Measurements from ENCODE around the gene NHLRC4.

Gene NHLRC4

GRCh38 chr16:552171-552570 is 14.6 kb upstream of the NHLRC4 start:
- in situ Hi-C loops (cut with MboI; ENCODE audit: low sequenced_read_pairs) = no loop called here

- in situ Hi-C loops (cut with MboI; ENCODE audit: low sequenced_read_pairs) = no loop called here
Measured at GRCh38 chr16:553601-554296, 13.1 kb upstream of the NHLRC4 start.

GRCh38 chr16:554297-554621 is 12.5 kb upstream of the NHLRC4 start:
- in situ Hi-C loops (cut with MboI; ENCODE audit: low sequenced_read_pairs) = no loop called here

GRCh38 chr16:554640-555365 is 12.0 kb upstream of the NHLRC4 start:
- in situ Hi-C loops (cut with MboI; ENCODE audit: low sequenced_read_pairs) = no loop called here

GRCh38 chr16:555528-556473 is 11.0 kb upstream of the NHLRC4 start:
- in situ Hi-C loops (cut with MboI; ENCODE audit: low sequenced_read_pairs) = no loop called here

DNA sequence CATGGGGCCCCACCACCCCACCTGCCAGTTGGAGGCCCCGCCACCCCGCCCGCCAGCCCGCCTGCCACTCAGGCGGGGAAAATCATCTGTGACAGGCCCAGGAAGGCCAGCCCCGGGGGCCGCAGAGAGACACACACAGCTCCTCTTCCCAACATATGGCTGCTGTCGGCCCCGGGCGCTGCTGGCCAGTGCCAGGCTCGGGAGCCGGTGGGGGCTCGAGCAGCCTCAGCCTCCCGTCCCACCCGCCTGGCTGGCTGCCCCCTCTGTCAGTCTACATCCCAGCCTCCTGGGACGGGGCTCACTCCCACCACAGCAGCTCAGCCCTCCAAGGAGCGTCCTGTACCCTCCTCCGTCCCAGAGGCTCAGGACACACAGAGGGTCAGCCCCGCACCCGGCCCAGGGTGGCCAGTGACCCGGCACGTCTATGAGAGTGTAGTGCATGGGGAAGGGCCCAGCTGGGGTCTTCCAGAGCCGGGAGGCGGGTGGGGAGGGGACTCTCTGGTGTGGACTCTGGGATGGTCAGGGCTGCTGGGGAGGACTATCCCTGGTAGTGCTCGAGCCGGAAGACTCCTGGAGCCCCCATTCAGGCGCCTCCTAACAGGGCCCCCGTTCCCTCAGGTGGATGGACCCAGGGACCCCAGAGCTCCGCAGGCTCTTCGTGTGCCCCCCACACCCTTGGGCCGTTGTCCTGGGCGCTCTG is 10.2 kb upstream of the NHLRC4 start:
- in situ Hi-C loops (cut with MboI; ENCODE audit: low sequenced_read_pairs) = no loop called here

GRCh38 chr16:557463-558297 is 9.1 kb upstream of the NHLRC4 start:
- in situ Hi-C loops (cut with MboI; ENCODE audit: low sequenced_read_pairs) = no loop called here

GRCh38 chr16:558298-559020 is 8.3 kb upstream of the NHLRC4 start:
- in situ Hi-C loops (cut with MboI; ENCODE audit: low sequenced_read_pairs) = no loop called here

GRCh38 chr16:559021-559380 is 7.8 kb upstream of the NHLRC4 start:
- in situ Hi-C loops (cut with MboI; ENCODE audit: low sequenced_read_pairs) = no loop called here

DNA sequence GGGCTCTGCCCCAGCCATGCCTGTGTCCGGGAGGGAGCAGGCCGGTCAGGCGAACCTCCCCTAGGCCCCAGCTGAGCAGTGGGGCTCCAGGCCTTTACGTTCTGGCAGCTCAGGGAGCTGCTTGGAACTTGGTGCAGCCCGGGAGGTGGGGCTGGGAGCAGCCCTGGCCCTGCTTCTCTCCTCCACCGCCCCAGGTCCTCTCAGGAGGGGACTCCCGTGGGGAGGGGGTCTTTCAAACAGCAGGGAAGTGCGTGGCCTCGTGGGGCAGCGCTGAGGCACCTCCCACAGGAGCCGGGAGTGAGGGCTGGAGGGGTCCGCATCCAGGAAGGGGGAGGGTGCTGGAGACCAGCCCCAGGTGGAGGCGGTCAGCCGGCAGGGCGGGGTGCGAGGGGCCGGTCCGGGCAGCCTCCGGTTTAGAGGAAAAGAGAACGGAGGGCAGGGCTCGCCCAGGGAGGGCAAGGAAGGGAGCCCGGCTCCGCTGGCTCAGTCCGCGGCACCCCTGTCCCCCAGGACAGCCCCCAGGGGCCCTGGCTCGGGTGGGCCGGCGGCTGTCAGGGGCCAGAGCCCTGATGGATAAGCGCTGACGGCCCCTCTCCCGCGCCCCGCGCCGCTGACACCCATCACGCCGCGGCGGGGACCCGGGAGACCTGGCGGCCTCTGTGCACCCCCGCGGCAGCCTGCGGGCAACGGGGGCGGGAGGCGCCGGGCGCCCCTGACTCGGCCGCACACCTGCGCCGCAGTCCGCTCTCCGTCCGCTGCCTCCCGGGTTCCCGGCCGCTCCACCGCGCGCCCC is 7.2 kb upstream of the NHLRC4 start:
- in situ Hi-C loops (cut with MboI; ENCODE audit: low sequenced_read_pairs) = no loop called here

DNA sequence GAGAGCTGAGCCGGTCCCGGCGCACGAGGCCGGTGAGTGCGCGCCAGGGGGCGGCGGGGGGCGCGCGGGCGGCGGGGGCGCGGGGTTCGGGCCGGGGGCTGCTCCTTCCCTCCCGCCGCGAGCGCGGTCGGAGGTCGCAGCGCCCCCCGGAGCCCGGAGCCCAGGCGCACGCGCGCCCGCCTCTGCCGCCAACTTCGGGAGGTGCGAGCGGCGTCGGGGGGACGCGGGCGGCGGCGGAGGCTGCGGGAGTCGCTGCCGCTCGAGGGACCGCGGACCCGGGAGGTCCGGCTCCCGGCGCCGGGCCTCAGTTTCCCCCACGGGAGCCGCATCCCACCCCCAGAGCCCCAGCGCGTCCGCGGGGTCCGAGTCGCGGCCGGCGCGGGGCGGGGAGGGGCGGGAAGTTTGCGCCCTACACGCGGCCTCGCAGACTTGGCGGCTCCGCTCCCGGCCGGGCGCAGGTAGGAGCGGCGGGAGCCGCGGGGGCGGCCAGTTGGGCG is 6.6 kb upstream of the NHLRC4 start, which contains the start of gene PRR35:
TSS of gene PRR35 (plus strand) at position 191 of the 497 bp plus-strand sequence. CDS start 2,901 bp downstream, outside the sequence.
- in situ Hi-C loops (cut with MboI; ENCODE audit: low sequenced_read_pairs) = no loop called here

DNA sequence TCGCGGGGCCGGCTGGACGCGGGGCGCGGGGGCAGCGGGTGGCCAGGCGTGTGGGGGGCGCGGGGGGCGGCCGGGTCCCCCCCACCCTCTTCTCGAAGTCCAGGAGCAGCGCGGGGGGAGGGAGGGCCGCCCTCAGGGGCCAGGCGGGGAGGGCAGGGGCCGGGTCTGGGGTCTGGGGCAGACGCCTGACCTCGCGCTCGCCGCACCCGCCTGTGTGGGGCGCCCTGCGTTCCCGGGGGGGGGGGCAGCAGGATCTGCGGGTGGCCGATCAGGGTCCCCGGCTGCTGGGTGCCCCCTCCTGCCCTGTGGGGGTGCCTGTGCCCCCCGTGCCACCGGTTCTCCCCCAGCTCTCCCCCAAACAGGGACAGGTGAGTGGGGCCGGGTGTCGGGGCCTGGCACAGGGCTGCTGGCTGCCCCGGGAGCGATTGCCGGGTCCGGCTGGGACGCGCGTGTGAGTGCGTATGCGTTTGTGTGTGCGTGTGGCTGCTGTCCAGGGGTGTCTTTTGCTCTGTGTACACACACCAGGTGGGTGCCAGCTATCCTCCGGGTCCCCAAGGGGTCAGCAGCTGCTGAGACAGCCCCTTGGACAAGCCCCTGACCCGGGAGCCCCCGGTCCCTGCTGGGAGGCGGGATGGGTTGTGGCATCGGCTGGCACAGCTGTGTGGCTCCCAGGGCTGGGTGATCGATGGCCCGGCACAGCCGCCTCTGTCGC is 5.9 kb upstream of the NHLRC4 start:
- in situ Hi-C loops (cut with MboI; ENCODE audit: low sequenced_read_pairs) = no loop called here

DNA sequence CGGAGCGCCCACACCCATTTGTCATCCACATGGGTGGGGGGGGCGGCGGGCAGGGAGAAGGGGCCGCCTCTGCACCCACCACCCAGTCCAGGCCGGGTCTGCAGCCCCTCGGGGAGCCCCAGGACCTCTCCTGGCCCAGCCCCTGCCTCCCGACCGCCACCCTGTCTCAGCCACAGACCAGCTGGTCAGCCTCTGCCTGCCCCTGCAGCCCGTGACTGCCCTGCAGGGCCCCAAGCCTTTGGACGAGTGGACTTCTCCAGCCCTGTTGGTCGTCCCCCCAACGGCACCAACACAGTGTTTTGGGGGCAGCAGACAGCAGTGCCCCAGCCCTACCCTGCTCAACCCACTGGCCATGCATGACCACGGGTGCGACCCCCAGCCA is 5.4 kb upstream of the NHLRC4 start:
- in situ Hi-C loops (cut with MboI; ENCODE audit: low sequenced_read_pairs) = no loop called here

DNA sequence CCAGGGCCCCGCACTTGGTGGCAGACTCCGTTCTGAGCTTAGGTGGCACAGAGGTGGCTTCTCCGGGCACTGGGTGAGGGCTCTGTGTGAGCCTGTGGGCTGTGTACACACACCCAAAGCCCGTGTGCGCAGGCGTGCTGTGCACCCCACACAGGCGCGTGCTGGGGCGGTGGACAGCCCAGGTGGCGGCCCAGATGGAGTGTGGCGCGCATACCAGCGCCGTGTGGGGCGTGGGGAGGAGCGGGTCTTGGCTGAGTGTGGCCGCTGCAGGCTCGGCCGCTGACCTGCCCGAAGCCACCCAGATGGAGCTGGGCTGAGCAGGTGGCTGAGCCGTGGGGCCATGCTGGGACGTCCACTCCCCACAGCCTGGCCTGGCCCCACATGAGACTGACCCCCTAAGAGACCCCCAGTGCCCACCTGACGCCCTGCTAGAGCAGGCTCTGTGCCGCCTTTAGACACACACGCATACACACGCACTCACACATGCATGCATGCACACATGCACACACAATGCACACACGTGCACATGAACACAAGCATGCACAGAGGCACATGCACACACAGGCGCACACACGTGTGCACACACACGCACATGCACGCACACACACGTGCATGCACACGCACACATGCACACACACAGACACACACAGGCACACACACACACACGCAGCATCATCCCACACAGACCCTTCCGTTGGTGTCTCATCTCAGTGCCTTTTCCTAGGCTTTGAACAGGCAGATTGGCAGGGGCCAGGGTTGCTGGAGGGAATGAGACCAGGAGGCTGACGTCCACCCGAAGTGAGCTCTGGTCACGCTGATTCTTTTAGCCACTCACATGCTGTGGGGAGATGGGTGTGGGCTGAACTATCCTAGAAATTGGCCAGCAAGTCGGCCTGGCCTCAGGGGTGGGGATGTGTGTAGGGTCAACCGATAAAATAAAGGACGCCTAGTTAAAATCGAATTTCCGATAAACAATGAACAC is 4.6 kb upstream of the NHLRC4 start:
- in situ Hi-C loops (cut with MboI; ENCODE audit: low sequenced_read_pairs) = no loop called here

- in situ Hi-C loops (cut with MboI; ENCODE audit: low sequenced_read_pairs) = no loop called here
Measured at GRCh38 chr16:563072-563644, 3.6 kb upstream of the NHLRC4 start.

DNA sequence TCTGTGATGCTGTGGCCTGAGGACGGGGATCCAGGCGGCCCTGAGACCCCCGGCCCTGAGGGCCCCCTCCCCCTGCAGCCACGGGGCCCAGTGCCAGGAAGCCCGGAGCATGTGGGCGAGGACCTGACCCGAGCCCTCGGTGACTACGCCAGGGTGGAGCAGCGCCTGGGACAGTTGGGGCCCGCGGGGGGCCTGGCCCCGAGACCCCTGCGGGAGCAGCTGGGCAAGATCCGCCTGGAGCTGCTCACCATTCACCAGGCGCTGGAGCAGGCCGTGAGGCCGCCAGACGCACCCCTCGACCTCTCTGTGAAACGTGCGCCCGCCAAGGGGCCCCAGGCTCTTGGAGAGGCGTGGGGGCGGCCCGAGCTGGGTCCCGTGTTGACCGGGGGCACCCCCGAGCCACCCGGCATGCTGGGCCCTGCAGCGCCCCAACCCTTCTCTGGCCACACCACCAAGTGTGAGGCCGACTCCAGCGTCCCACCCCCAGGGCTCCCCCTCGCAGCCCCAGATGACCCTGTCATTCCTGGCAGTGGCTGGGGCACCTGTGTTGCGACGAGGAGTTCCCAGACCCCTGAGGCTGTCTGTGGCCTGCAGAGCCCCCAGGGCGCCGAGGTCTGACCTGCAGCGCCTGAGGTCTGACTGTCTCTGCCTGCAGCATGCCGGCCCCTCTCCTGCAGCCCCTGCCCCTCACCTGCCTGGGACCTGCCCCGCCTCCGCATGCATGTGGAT is 2.0 kb upstream of the NHLRC4 start:
- in situ Hi-C loops (cut with MboI; ENCODE audit: low sequenced_read_pairs) = no loop called here

All from HL-60/S4 treated with retinoic acid at 250 ng/mL for 4 days and 3 days (cell line).